ENCODE measurements around the gene GPR26. TPM values are rescaled to one million over a fixed set of nuclear protein-coding genes. Genes with fewer than 3 reads are reported as not detected.

The GPR26 gene
- total RNA-seq, 1 donor from 2014 or later = not detected

- H3K27me3 Mint-ChIP-seq (ENCODE audit: insufficient read depth) = no peaks in the 10 kb centered on the region
- H3K4me3 Mint-ChIP-seq = no peak overlapping the region
- H3K36me3 Mint-ChIP-seq (ENCODE audit: low read depth) = no peaks in the 10 kb centered on the region
- intact Hi-C loops (cut with micrococcal nuclease) = no loop called here
- no peak overlapping the region for H3K27ac Mint-ChIP-seq
- no peaks in the 10 kb centered on the region for H3K9me3 Mint-ChIP-seq
- no peak for DNase-seq (ENCODE audit: low spot score)
- H3K4me1 Mint-ChIP-seq (ENCODE audit: low read depth) = no peaks in the 10 kb centered on the region
Observed at GRCh38 chr10:123636598-123637325, 29.4 kb upstream of the GPR26 start.

DNA sequence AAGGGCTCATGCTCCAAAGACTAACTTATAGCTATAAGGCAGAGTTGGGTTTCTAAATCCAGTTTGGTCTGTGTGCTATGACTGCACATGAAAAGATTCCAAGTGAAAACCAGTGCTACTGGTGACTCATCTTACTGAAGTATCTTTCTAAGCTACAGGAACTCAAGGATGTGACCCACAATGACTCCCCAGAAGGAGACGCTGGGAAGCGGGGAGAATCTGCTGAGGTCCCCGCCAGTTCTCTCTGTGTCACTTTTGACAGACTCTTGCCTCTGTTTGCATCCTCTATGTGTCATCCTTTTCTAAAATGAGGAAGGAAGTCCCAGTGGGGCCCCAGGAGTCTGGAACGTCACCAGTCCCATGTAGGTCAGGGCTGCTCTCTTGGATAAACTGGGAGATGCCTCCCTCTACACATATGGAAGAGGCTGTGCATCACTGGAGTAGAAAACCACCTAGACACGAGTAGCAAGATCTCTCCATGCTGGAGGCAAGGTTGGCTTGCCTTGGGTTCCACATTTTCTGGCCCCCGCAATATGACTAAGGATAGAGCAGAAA lies 28.8 kb upstream of the GPR26 start:
- no peaks in the 10 kb centered on the region for H3K27me3 Mint-ChIP-seq (ENCODE audit: insufficient read depth)
- intact Hi-C loops (cut with micrococcal nuclease) = no loop called here
- no peaks in the 10 kb centered on the region for H3K4me1 Mint-ChIP-seq (ENCODE audit: low read depth)
- H3K4me3 Mint-ChIP-seq = no peak overlapping the region
- DNase-seq (ENCODE audit: low spot score) = no peak
- no peak overlapping the region for H3K27ac Mint-ChIP-seq
- no peaks in the 10 kb centered on the region for H3K9me3 Mint-ChIP-seq
- no peaks in the 10 kb centered on the region for H3K36me3 Mint-ChIP-seq (ENCODE audit: low read depth)

GRCh38 chr10:123639131-123639530 lies 27.0 kb upstream of the GPR26 start:
- intact Hi-C loops (cut with micrococcal nuclease) = no loop called here
- DNase-seq (ENCODE audit: low spot score) = no peak
- H3K9me3 Mint-ChIP-seq = no peaks in the 10 kb centered on the region
- H3K4me3 Mint-ChIP-seq = no peak overlapping the region
- no peaks in the 10 kb centered on the region for H3K4me1 Mint-ChIP-seq (ENCODE audit: low read depth)
- H3K36me3 Mint-ChIP-seq (ENCODE audit: low read depth) = no peaks in the 10 kb centered on the region
- no peak overlapping the region for H3K27ac Mint-ChIP-seq
- no peaks in the 10 kb centered on the region for H3K27me3 Mint-ChIP-seq (ENCODE audit: insufficient read depth)

DNA sequence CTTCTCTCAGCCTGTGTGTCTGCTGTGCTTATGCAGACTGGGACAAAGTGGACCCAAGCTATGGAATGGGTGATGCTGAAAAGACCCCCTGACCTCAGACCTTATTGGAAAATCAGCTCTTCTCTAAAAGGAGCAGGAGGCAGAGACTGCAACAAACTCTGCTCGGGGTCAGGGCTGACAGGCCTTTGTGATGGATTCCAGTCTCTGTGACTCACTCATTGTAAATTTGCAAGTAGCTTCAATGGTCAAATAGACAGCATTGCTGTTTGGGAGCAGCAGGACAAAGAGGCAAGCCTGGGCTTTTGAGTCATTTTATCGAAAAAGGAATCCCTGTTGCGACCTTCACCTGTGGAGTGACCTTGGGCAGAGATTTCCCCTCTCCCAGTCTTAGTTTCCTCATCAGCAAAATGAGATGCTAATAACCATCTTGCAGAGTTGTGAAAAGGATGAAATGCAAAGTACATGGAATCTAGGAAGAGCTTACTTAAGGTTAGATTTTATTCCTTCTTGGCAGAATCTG lies 26.1 kb upstream of the GPR26 start:
- no peak for DNase-seq (ENCODE audit: low spot score)
- no peaks in the 10 kb centered on the region for H3K4me1 Mint-ChIP-seq (ENCODE audit: low read depth)
- H3K27me3 Mint-ChIP-seq (ENCODE audit: insufficient read depth) = no peaks in the 10 kb centered on the region
- no peaks in the 10 kb centered on the region for H3K36me3 Mint-ChIP-seq (ENCODE audit: low read depth)
- H3K9me3 Mint-ChIP-seq = no peaks in the 10 kb centered on the region
- H3K27ac Mint-ChIP-seq = no peak overlapping the region
- H3K4me3 Mint-ChIP-seq = no peak overlapping the region
- intact Hi-C loops (cut with micrococcal nuclease) = no loop called here

DNA sequence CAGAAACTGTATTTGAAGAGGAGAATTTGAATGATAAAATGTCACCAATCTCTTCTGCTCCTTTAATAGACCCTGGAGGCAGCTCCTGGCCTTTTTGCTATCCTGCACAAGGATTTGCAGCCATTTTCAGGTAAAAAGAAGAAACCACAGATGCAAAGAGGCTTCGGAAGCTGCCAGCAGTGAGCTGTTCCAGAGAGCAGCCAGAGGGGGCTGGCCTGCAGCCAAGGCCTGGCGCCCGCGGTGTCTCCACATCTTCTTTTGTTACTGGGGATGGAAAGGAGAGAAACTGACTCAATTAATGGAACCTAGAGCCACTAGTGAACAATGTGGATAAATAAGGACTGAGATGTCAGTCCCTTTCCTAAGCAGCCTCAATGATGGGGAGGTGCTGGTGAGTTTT lies 23.9 kb upstream of the GPR26 start:
- no peak for DNase-seq (ENCODE audit: low spot score)
- intact Hi-C loops (cut with micrococcal nuclease) = no loop called here
- H3K36me3 Mint-ChIP-seq (ENCODE audit: low read depth) = no peaks in the 10 kb centered on the region
- H3K4me3 Mint-ChIP-seq = no peak overlapping the region
- H3K27me3 Mint-ChIP-seq (ENCODE audit: insufficient read depth) = no peaks in the 10 kb centered on the region
- no peak overlapping the region for H3K27ac Mint-ChIP-seq
- H3K9me3 Mint-ChIP-seq = no peaks in the 10 kb centered on the region
- no peaks in the 10 kb centered on the region for H3K4me1 Mint-ChIP-seq (ENCODE audit: low read depth)

- no peaks in the 10 kb centered on the region for H3K27me3 Mint-ChIP-seq (ENCODE audit: insufficient read depth)
- intact Hi-C loops (cut with micrococcal nuclease) = no loop called here
Observed at GRCh38 chr10:123642697-123643096, 23.5 kb upstream of the GPR26 start.

GRCh38 chr10:123643315-123643714 lies 22.8 kb upstream of the GPR26 start:
- no peaks in the 10 kb centered on the region for H3K9me3 Mint-ChIP-seq
- no peak for DNase-seq (ENCODE audit: low spot score)
- H3K36me3 Mint-ChIP-seq (ENCODE audit: low read depth) = no peaks in the 10 kb centered on the region
- no peak overlapping the region for H3K27ac Mint-ChIP-seq
- intact Hi-C loops (cut with micrococcal nuclease) = no loop called here
- H3K27me3 Mint-ChIP-seq (ENCODE audit: insufficient read depth) = no peaks in the 10 kb centered on the region
- no peak overlapping the region for H3K4me3 Mint-ChIP-seq
- no peaks in the 10 kb centered on the region for H3K4me1 Mint-ChIP-seq (ENCODE audit: low read depth)

More at GRCh38 chr10:123642697-123643096, 23.5 kb upstream of the GPR26 start:
- no peak for DNase-seq (ENCODE audit: low spot score)
- Mint-ChIP-seq H3K36me3 (ENCODE audit: low read depth) (no peaks in the 10 kb centered on the region), H3K4me3 (no peak overlapping the region), H3K4me1 (ENCODE audit: low read depth) (no peaks in the 10 kb centered on the region), H3K9me3 (no peaks in the 10 kb centered on the region), H3K27ac (no peak overlapping the region)

GRCh38 chr10:123645016-123645415 lies 21.1 kb upstream of the GPR26 start:
- Mint-ChIP-seq H3K27ac (no peak overlapping the region), H3K9me3 (no peaks in the 10 kb centered on the region), H3K36me3 (ENCODE audit: low read depth) (no peaks in the 10 kb centered on the region), H3K27me3 (ENCODE audit: insufficient read depth) (no peaks in the 10 kb centered on the region), H3K4me1 (ENCODE audit: low read depth) (no peaks in the 10 kb centered on the region), H3K4me3 (no peak overlapping the region)
- intact Hi-C loops (cut with micrococcal nuclease) = no loop called here
- no peak for DNase-seq (ENCODE audit: low spot score)

DNA sequence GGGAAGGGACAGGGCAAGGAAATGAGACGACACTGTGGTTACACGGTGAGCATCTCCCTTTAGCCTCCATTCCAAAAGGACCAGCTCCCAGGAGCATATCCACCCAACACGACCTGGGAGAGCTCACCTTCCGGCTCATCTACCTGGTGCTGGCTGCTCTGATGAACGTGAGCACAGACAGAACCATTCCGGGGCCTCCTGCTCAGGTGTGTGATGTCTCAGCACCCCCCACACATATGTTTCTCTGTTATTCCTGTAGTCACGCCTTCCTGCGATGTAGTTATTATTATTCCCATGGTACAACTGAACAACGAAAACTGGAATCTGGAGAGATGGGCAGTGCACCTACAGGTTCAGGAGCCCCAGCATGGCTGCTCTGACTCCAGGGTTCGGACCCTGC lies 20.5 kb upstream of the GPR26 start:
- Mint-ChIP-seq H3K27me3 (ENCODE audit: insufficient read depth) (no peaks in the 10 kb centered on the region), H3K9me3 (no peaks in the 10 kb centered on the region), H3K4me1 (ENCODE audit: low read depth) (no peaks in the 10 kb centered on the region), H3K36me3 (ENCODE audit: low read depth) (no peaks in the 10 kb centered on the region), H3K27ac (no peak overlapping the region), H3K4me3 (no peak overlapping the region)
- no peak for DNase-seq (ENCODE audit: low spot score)
- intact Hi-C loops (cut with micrococcal nuclease) = no loop called here

DNA sequence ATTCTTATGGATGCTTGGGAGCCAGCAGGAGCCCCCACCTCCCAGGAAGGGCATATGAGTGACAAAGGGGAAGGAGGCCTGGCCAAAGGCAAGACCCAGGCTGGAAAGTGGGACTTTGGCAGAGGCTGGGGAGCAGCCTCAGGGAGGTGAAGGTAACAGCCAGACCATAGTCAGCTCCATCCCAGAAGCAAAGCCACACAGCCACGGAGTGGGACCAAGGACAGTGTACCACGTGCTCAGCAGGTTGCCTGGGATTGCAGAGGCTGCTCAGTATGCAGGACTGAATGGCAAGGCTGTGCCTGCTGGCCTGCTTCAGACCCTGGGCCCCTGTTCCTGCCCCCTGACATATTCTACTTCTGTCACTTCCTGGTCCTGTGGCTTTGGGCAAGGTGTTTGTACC lies 17.6 kb upstream of the GPR26 start:
- Mint-ChIP-seq H3K36me3 (ENCODE audit: low read depth) (no peaks in the 10 kb centered on the region), H3K27me3 (ENCODE audit: insufficient read depth) (peaks cover 1% of the 10 kb centered on the region), H3K4me3 (no peak overlapping the region), H3K9me3 (no peaks in the 10 kb centered on the region), H3K4me1 (ENCODE audit: low read depth) (no peaks in the 10 kb centered on the region), H3K27ac (no peak overlapping the region)
- intact Hi-C loops (cut with micrococcal nuclease) = no loop called here
- no peak for DNase-seq (ENCODE audit: low spot score)

- Mint-ChIP-seq H3K36me3 (ENCODE audit: low read depth) (no peaks in the 10 kb centered on the region), H3K4me3 (no peak overlapping the region), H3K27me3 (ENCODE audit: insufficient read depth) (peaks cover 1% of the 10 kb centered on the region), H3K4me1 (ENCODE audit: low read depth) (no peaks in the 10 kb centered on the region), H3K9me3 (no peaks in the 10 kb centered on the region), H3K27ac (no peak overlapping the region)
- DNase-seq (ENCODE audit: low spot score) = no peak
- intact Hi-C loops (cut with micrococcal nuclease) = no loop called here
Observed at GRCh38 chr10:123649676-123650075, 16.5 kb upstream of the GPR26 start.

- H3K4me3 Mint-ChIP-seq = no peak overlapping the region
- no peaks in the 10 kb centered on the region for H3K9me3 Mint-ChIP-seq
- peaks cover 1% of the 10 kb centered on the region for H3K27me3 Mint-ChIP-seq (ENCODE audit: insufficient read depth)
- H3K36me3 Mint-ChIP-seq (ENCODE audit: low read depth) = no peaks in the 10 kb centered on the region
- intact Hi-C loops (cut with micrococcal nuclease) = no loop called here
- no peak for DNase-seq (ENCODE audit: low spot score)
- no peaks in the 10 kb centered on the region for H3K4me1 Mint-ChIP-seq (ENCODE audit: low read depth)
- no peak overlapping the region for H3K27ac Mint-ChIP-seq
Observed at GRCh38 chr10:123651421-123652047, 14.6 kb upstream of the GPR26 start.

DNA sequence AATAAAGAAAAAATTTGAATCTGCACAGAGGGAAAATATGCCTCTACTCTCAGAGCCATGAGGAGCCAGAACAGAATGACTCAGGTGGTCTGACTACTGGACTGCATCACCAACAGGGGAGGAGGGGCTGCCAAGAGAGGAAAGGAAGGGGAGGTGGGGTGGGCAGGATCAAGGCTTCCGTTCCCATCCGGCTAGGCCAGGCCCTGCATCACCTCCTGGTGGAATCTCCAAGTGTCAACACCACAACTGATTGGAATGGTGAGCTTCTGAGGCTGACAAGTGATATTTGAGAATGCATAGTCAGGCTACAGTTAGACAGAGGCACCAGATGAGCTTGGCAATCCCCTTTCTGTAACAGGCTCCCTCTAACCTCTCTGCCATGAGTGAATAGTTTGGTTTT lies 10.4 kb upstream of the GPR26 start:
- H3K4me3 Mint-ChIP-seq = no peak overlapping the region
- H3K27ac Mint-ChIP-seq = no peak overlapping the region
- no peaks in the 10 kb centered on the region for H3K4me1 Mint-ChIP-seq (ENCODE audit: low read depth)
- no peaks in the 10 kb centered on the region for H3K9me3 Mint-ChIP-seq
- DNase-seq (ENCODE audit: low spot score) = no peak
- no peaks in the 10 kb centered on the region for H3K36me3 Mint-ChIP-seq (ENCODE audit: low read depth)
- peaks cover 1% of the 10 kb centered on the region for H3K27me3 Mint-ChIP-seq (ENCODE audit: insufficient read depth)
- intact Hi-C loops (cut with micrococcal nuclease) = no loop called here

Data from activated T-helper 1 cell treated with anti-CD3 and anti-CD28 coated beads, Interleukin-12 subunit alpha, Interleukin-12 subunit beta, Interleukin-2, Interleukin-4 antibody, amounts not matched to agents 30 ng/mL and 10 ng/mL and 1 ng/mL, durations not matched to agents 14 hours and 24 hours and 36 hours (primary cell).